ENCODE results near the gene AGRP.

Gene AGRP

DNA sequence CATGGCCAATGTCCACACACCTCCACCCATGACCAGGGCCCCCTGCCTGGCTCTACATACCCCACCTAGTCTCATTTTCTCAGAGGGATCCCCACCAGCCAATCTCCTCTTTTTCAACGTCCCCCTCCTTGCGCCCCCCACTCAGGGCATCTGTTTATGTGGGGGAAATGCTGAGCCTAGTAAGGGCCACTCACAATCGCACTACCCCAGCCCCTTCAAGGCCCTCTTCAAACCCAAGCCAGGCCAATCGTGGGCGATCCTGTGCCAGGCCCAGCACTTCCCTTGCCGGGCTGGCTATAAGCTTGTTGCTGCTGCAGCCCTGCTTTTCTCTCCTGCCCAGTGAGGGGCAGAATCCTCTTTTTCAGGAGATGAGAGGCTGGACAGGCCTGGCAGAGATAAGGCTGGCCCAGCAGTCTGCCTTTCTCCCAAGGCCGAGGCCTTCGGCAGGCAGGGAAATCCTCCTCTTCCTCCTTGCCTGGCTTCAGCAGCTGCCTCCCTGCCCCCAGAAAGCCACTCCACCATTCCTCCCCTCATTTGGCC lies 36.3 kb downstream of the AGRP start:
- TF ChIP-seq POLR2AphosphoS5 (IDR thresholded peaks at IDR 0.05; ENCODE audit: low read depth) (no peak), SPI1 (IDR thresholded peaks at IDR 0.05; ENCODE audit: borderline replicate concordance, low read depth) (no peak), GABPA (IDR thresholded peaks at IDR 0.05; ENCODE audit: low read depth) (no peak)
- TF ChIP-seq, protein P1, sequence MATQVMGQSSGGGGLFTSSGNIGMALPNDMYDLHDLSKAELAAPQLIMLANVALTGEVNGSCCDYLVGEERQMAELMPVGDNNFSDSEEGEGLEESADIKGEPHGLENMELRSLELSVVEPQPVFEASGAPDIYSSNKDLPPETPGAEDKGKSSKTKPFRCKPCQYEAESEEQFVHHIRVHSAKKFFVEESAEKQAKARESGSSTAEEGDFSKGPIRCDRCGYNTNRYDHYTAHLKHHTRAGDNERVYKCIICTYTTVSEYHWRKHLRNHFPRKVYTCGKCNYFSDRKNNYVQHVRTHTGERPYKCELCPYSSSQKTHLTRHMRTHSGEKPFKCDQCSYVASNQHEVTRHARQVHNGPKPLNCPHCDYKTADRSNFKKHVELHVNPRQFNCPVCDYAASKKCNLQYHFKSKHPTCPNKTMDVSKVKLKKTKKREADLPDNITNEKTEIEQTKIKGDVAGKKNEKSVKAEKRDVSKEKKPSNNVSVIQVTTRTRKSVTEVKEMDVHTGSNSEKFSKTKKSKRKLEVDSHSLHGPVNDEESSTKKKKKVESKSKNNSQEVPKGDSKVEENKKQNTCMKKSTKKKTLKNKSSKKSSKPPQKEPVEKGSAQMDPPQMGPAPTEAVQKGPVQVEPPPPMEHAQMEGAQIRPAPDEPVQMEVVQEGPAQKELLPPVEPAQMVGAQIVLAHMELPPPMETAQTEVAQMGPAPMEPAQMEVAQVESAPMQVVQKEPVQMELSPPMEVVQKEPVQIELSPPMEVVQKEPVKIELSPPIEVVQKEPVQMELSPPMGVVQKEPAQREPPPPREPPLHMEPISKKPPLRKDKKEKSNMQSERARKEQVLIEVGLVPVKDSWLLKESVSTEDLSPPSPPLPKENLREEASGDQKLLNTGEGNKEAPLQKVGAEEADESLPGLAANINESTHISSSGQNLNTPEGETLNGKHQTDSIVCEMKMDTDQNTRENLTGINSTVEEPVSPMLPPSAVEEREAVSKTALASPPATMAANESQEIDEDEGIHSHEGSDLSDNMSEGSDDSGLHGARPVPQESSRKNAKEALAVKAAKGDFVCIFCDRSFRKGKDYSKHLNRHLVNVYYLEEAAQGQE (IDR thresholded peaks at IDR 0.05; ENCODE audit: insufficient replicate concordance, low read depth), result no peak
- TF ChIP-seq, protein P2, sequence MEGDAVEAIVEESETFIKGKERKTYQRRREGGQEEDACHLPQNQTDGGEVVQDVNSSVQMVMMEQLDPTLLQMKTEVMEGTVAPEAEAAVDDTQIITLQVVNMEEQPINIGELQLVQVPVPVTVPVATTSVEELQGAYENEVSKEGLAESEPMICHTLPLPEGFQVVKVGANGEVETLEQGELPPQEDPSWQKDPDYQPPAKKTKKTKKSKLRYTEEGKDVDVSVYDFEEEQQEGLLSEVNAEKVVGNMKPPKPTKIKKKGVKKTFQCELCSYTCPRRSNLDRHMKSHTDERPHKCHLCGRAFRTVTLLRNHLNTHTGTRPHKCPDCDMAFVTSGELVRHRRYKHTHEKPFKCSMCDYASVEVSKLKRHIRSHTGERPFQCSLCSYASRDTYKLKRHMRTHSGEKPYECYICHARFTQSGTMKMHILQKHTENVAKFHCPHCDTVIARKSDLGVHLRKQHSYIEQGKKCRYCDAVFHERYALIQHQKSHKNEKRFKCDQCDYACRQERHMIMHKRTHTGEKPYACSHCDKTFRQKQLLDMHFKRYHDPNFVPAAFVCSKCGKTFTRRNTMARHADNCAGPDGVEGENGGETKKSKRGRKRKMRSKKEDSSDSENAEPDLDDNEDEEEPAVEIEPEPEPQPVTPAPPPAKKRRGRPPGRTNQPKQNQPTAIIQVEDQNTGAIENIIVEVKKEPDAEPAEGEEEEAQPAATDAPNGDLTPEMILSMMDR (IDR thresholded peaks at IDR 0.05; ENCODE audit: insufficient read depth, low read length), result no peak
- Histone ChIP-seq H3K27ac (replicated peaks) (no peak overlapping the region), H3K4me3 (replicated peaks; ENCODE audit: insufficient read depth, low read length) (no peak overlapping the region), H3K27me3 (ENCODE audit: insufficient read depth, poor library complexity, severe bottlenecking) (no peaks in the 10 kb centered on the region)
- DNase-seq (ENCODE audit: low read depth in 1 of 2, low spot score in 1 of 2), result no peak

DNA sequence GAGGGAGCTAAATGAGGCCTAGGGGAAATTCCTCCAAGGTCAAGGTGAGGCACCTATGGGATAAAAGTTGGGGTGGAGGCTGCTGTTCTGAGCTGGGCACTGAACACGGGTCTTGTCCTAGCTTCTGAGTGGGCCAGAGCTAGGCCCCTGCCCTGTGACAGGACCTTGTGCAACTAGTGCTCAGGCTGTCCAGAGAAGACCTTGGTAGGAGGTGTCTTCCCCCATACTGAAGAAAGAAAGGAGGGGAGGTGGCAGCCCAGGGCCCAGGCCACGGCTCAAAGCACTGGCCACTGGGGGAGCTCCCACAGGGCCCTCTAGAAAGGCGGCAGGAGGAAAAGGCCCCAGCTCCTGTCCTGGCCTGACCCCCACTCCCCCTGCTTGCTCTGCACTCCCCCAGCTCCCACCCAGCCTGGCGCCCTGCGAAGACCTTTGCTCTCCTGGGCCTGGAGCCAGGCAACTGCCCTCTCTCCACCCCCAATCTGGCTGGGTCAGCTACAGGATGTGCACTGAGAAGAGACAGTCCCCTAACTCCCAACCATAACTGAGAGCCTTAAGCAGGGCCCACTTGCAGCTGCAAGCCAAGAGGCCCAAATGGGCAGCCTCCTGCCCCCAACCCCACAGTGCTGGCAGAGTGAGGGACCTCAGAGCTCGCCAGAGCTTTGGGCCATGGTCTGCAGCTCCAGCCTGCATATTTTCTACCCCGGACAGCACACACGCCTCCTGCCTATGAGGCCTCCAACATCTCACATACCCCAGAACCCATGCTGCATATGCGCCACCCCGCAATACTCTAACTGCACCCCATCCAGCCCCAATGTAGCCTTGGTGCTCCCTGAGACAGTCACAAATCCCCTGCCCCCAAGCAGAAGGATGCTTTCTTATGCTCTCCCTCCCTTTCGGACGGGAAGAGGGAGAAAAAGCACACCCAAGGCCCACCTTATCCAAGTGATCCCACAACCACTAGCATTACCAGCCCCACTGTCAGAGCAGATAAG lies 37.1 kb downstream of the AGRP start:
- TF ChIP-seq POLR2AphosphoS5 (IDR thresholded peaks at IDR 0.05; ENCODE audit: low read depth), result no peak
- TF ChIP-seq, protein P1 (IDR thresholded peaks at IDR 0.05; ENCODE audit: insufficient replicate concordance, low read depth), result no peak
- TF ChIP-seq, protein P2 (IDR thresholded peaks at IDR 0.05; ENCODE audit: insufficient read depth, low read length), result no peak
- no peak for TF ChIP-seq GABPA (IDR thresholded peaks at IDR 0.05; ENCODE audit: low read depth)
- no peak for TF ChIP-seq SPI1 (IDR thresholded peaks at IDR 0.05; ENCODE audit: borderline replicate concordance, low read depth)
- H3K27ac ChIP-seq (replicated peaks), result no peak overlapping the region
- H3K4me3 ChIP-seq (replicated peaks; ENCODE audit: insufficient read depth, low read length), result no peak overlapping the region
- DNase-seq (ENCODE audit: low read depth in 1 of 2, low spot score in 1 of 2), result no peak
- no peaks in the 10 kb centered on the region for H3K27me3 ChIP-seq (ENCODE audit: insufficient read depth, poor library complexity, severe bottlenecking)

DNA sequence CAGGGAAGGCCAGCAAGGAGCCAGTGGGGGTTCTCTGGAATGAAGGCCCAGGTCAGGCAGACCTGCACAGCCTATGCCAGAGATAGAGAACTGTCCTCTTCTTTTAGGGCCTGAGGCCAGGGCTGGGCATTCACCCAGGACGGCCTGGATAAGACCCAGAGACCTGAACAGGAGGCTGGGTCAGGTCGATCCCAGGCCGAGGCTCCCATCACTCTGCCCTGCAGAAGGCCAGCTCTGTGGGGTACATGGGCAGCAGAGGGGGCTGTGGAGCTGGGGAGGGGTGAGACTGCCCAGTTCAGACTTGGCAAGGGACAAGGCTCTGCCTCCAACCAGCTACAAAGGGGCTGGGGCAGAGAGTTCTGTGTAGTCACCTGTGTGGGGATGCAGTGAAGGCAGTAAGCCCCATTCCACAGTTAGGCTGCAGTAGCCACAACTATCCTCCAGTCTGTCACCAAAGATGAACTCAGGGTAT lies 37.9 kb downstream of the AGRP start:
- Histone ChIP-seq H3K27me3 (ENCODE audit: insufficient read depth, poor library complexity, severe bottlenecking) (no peaks in the 10 kb centered on the region), H3K4me3 (replicated peaks; ENCODE audit: insufficient read depth, low read length) (no peak overlapping the region), H3K27ac (replicated peaks) (no peak overlapping the region)
- TF ChIP-seq SPI1 (IDR thresholded peaks at IDR 0.05; ENCODE audit: borderline replicate concordance, low read depth) (no peak), GABPA (IDR thresholded peaks at IDR 0.05; ENCODE audit: low read depth) (no peak), POLR2AphosphoS5 (IDR thresholded peaks at IDR 0.05; ENCODE audit: low read depth) (no peak)
- TF ChIP-seq, protein P1 (IDR thresholded peaks at IDR 0.05; ENCODE audit: insufficient replicate concordance, low read depth), result no peak
- TF ChIP-seq, protein P2 (IDR thresholded peaks at IDR 0.05; ENCODE audit: insufficient read depth, low read length), result no peak
- DNase-seq (ENCODE audit: low read depth in 1 of 2, low spot score in 1 of 2), result no peak
